Ishikawa (cell line): Measurements from ENCODE around the gene ACTN1.

Experiments used
- CEBPB ChIP-seq: IDR thresholded peaks from 2 replicates; pipeline ENCODE4 v1.6.1; 2012
- CREB1 ChIP-seq: IDR thresholded peaks from 2 replicates; pipeline ENCODE4 v1.6.1; 2012; ENCODE audit warnings: low read depth
- EGR1 ChIP-seq: IDR thresholded peaks from 2 replicates; pipeline ENCODE4 v1.6.1; 2012
- EP300 ChIP-seq: IDR thresholded peaks from 2 replicates; pipeline ENCODE4 v1.6.1; 2012; ENCODE audit warnings: borderline replicate concordance
- FOXM1 ChIP-seq: IDR thresholded peaks from 2 replicates; pipeline ENCODE4 v1.6.1; 2012; ENCODE audit warnings: low read depth, borderline replicate concordance
- NFIC ChIP-seq: IDR thresholded peaks from 2 replicates; pipeline ENCODE4 v1.6.1; 2012
- RAD21 ChIP-seq: IDR thresholded peaks from 2 replicates; pipeline ENCODE4 v1.6.1; 2012; ENCODE audit warnings: low read depth
- TAF1 ChIP-seq: IDR thresholded peaks from 2 replicates; pipeline ENCODE4 v1.6.1; 2012; ENCODE audit warnings: low read depth, mild to moderate bottlenecking
- TCF12 ChIP-seq: IDR thresholded peaks from 2 replicates; pipeline ENCODE4 v1.6.1; 2012; ENCODE audit warnings: low read depth
- TEAD4 ChIP-seq: IDR thresholded peaks from 2 replicates; pipeline ENCODE4 v1.6.1; 2012
- YY1 ChIP-seq: IDR thresholded peaks from 2 replicates; pipeline ENCODE4 v1.6.1; 2012; ENCODE audit warnings: low read depth
- ZBTB7A ChIP-seq: IDR thresholded peaks from 2 replicates; pipeline ENCODE4 v1.6.1; 2012; ENCODE audit warnings: low read depth
- TF ChIP-seq, protein P1 (sequence below): IDR thresholded peaks from 2 replicates; pipeline ENCODE4 v1.6.1; 2012; ENCODE audit warnings: low read depth, mild to moderate bottlenecking
- TF ChIP-seq, protein P2 (sequence below): IDR thresholded peaks from 2 replicates; pipeline ENCODE4 v1.6.1; 2012
- TF ChIP-seq, protein P3 (sequence below): IDR thresholded peaks from 2 replicates; pipeline ENCODE4 v1.6.1; 2012

Gene ACTN1

DNA sequence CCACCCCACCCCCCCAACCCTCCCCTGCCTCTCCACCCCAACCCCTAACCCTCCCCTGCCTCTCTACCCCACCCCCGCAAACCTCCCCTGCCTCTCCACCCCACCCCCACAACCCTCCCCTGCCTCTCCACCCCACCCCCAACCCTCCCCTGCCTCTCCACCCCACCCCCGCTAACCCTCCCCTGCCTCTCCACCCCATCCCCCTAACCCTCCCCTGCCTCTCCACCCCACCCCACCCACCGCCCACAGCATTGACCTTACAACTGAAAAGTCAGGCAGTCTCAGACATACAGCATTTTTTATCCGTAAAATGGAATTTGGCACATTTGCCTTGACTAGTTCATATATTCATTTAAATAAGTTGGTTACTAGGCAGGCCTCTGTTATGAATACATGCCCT, 38.6 kb upstream of the ACTN1 start:
- TF ChIP-seq, protein P1, sequence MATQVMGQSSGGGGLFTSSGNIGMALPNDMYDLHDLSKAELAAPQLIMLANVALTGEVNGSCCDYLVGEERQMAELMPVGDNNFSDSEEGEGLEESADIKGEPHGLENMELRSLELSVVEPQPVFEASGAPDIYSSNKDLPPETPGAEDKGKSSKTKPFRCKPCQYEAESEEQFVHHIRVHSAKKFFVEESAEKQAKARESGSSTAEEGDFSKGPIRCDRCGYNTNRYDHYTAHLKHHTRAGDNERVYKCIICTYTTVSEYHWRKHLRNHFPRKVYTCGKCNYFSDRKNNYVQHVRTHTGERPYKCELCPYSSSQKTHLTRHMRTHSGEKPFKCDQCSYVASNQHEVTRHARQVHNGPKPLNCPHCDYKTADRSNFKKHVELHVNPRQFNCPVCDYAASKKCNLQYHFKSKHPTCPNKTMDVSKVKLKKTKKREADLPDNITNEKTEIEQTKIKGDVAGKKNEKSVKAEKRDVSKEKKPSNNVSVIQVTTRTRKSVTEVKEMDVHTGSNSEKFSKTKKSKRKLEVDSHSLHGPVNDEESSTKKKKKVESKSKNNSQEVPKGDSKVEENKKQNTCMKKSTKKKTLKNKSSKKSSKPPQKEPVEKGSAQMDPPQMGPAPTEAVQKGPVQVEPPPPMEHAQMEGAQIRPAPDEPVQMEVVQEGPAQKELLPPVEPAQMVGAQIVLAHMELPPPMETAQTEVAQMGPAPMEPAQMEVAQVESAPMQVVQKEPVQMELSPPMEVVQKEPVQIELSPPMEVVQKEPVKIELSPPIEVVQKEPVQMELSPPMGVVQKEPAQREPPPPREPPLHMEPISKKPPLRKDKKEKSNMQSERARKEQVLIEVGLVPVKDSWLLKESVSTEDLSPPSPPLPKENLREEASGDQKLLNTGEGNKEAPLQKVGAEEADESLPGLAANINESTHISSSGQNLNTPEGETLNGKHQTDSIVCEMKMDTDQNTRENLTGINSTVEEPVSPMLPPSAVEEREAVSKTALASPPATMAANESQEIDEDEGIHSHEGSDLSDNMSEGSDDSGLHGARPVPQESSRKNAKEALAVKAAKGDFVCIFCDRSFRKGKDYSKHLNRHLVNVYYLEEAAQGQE: no peak
- TF ChIP-seq CEBPB (no peak), TCF12 (no peak), YY1 (no peak), RAD21 (no peak), EP300 (no peak), FOXM1 (no peak), ZBTB7A (no peak), TAF1 (no peak), TEAD4 (no peak), EGR1 (no peak), NFIC (no peak)
- TF ChIP-seq, protein P2, sequence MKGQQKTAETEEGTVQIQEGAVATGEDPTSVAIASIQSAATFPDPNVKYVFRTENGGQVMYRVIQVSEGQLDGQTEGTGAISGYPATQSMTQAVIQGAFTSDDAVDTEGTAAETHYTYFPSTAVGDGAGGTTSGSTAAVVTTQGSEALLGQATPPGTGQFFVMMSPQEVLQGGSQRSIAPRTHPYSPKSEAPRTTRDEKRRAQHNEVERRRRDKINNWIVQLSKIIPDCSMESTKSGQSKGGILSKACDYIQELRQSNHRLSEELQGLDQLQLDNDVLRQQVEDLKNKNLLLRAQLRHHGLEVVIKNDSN: no peak
- TF ChIP-seq, protein P3, sequence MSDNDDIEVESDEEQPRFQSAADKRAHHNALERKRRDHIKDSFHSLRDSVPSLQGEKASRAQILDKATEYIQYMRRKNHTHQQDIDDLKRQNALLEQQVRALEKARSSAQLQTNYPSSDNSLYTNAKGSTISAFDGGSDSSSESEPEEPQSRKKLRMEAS: no peak

DNA sequence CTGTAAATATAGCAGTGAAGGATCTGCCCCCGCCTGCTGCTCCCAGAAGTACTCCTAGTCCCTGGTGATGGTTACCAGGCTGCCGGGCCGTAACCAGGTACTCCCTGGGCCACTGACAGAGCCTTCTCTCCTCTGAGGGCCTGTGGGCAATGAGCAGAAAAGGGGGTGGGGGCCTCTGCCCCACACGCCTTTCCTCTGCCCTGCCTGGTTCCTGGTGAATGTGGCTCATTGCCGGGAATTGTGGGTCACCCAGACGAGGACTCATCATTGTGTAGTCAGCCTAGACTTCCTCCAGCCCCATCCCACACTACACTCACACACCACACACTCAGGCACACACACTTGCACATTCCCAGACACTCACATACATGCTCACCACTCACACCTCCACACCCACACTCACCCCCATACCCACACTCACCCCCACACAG, 35.7 kb upstream of the ACTN1 start:
- no peak for TF ChIP-seq YY1
- TF ChIP-seq ZBTB7A: no peak
- TF ChIP-seq TAF1: no peak
- TF ChIP-seq FOXM1: no peak
- TF ChIP-seq, protein P3: no peak
- TF ChIP-seq TEAD4: no peak
- TF ChIP-seq CEBPB: no peak
- TF ChIP-seq EP300: no peak
- TF ChIP-seq CREB1: no peak
- no peak for TF ChIP-seq TCF12

DNA sequence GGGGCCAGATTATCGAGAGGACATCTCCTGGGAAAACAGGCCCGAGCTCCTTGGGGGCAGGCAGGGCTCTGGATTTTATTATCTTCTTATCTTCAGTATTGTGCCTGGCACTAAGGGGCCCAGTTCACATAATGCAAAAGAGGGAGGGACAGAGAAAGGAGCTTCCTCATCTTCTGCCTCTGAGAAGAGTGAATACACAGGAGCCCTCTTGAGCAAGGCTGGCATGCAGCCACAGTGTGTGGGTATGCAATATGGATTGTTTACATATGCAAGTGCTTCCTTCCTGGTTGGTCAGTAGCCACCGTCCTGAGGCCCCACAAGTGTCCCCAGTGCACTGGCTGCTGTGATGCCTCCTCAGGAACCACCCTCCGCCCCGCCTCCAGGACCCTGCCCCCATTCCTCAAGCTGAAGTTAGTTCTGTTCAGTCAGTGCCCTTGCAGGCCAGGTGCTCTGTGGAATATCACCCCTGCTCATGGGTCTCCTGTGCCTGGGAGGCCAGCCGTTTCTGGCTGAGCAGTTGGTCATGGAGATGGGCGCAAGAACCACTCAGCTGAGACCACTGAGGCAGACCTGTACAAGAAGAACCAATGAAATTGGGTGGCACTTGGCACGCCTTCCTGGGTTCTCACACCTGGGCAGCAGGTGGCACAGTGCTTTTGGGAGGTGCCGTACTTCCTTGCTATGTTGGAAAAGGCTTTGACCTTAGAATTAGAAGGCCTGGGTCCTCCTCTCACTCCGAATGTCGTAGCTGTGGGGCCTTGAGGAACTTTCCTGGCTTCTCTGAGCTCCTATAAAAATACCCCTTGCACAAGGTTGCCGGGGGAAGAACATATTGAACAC, 35.1 kb upstream of the ACTN1 start:
- TF ChIP-seq NFIC (0 out of 2 replicates have a peak, but pooled peaks have one; percentile 9), EGR1 (no peak), CEBPB (0 out of 2 replicates have a peak, but pooled peaks have one; percentile 27), TEAD4 (no peak)
- TF ChIP-seq, protein P3: peak; percentile 48; the same call in 1 of the 2 replicates

DNA sequence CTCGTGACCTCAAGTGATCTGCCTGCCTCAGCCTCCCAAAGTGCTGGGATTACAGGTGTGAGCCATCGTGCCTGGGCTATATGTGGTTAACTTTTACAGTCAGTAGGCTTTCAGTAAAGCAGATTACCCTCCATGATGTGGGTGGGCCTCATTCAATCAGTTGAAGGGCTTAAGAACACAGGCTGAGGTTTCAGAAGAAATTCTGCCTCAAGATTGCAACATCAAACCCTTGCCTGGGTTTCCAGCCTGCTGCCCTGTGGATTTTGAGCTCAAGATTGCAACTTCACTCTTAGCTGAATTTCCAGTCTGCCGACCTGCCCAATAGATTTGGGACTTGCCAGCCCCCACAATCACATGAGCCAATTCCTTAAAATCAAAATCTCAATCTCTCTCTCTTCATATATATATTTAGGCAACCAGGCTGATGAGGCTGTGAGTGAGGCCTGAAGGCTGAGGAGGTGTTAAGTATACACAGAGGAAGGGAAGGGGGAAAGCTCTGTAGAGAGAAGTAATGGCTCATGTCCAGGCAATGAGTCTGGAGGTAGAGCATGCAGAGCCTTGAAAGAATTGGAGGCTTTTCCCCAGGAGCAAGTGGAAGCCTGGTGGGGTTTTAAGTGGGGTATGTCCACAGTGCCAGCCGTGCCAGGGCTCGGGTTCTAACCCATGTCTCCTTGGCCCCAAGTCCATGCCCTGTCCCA, 33.3 kb upstream of the ACTN1 start:
- no peak for TF ChIP-seq TEAD4
- no peak for TF ChIP-seq YY1
- no peak for TF ChIP-seq FOXM1
- TF ChIP-seq NFIC: no peak

DNA sequence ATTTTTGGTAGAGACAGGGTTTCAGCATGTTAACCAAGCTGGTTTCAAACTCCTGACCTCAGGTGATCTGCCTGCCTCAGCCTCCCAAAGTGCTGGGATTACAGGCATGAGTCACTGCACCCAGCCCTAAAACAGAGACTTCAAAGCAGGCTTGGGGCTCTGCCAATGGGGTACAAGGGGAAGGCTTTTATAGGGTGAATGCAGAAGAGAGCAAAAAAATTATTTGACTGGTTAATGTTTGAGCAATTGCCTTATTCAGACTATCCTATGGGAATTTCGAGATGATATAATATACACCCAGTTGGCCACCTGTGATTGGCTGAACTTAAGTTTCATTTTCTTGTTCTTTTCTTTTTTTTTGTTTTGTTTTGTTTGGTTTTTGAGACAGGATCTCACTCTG, 31.5 kb upstream of the ACTN1 start:
- TF ChIP-seq TAF1 (no peak), NFIC (no peak), CREB1 (no peak), RAD21 (no peak), TCF12 (no peak), YY1 (no peak), EGR1 (no peak), FOXM1 (no peak), TEAD4 (no peak), EP300 (no peak), CEBPB (no peak), ZBTB7A (no peak)
- TF ChIP-seq, protein P3: no peak
- TF ChIP-seq, protein P2: no peak
- TF ChIP-seq, protein P1: no peak
